Measurements from ENCODE around the gene PRPF39. TPM values are rescaled to one million over a fixed set of nuclear protein-coding genes. Genes with fewer than 3 reads are reported as not detected.

PRPF39 gene
- total and polyA plus RNA-seq, 2 of the 13 experiments (the other 11 are each of a cell fraction or from before 2014, with no cell fraction given), result 44.2 to 65.0 TPM

DNA sequence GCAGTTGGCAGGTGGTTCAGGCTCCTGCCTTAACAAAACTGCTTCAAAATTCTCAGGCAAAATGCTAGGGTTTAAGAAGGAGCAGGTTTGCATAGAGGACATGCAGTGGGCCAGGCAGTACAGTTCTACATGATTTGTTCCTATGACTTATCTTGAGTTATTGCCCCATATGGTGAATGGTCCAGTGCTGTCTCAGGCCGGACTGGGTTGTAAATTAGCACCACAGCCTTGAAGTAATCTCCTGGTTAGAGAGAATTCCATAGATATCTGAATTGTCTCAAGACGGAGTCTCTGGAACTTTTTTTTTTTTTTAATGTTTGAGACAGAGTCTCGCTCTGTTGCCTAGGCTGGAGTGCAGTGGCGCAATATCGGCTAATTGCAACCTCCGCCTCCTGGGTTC, 11.8 kb upstream of the PRPF39 start:
- Histone ChIP-seq H3K36me3 (replicated peaks in 1 of 2; ENCODE audit: control insufficient read depth in 1 of 2, insufficient read depth in 2 of 2, low read length in 2 of 2) (0 out of 5 replicates have a peak, but pooled peaks cover 0 to 1% of the 10 kb centered on the region in 2 experiments), H3K4me3 (replicated peaks in 1 of 3; ENCODE audit: insufficient read depth in 1 of 3, low read depth in 2 of 3, low read length in 3 of 3) (no peak overlapping the region), H3K9ac (ENCODE audit: insufficient read depth, low read depth, low read length) (no peak overlapping the region), H3K9me3 (ENCODE audit: low read length) (no peaks in the 10 kb centered on the region), H3K4me1 (ENCODE audit: insufficient read depth, low read length) (no peaks in the 10 kb centered on the region), H3K27me3 (ENCODE audit: control insufficient read depth in 1 of 2, insufficient read depth in 2 of 2, low read length in 2 of 2) (no peaks in the 10 kb centered on the region), H4K20me1 (ENCODE audit: insufficient read depth, low read length) (no peaks in the 10 kb centered on the region), H3K79me2 (ENCODE audit: insufficient read depth, low read length) (no peaks in the 10 kb centered on the region), H3K27ac (ENCODE audit: extremely low read length, insufficient read depth, low read length) (no peak overlapping the region), H2AFZ (ENCODE audit: low read length) (no peak overlapping the region), H3K4me2 (ENCODE audit: low read depth, low read length) (no peak overlapping the region)
- BruUV-seq (replicated peaks), result no TSS peak
- in situ Hi-C loops (cut with HindIII; ENCODE audit: extremely low pct_ligation_motif_present, low pct_unique_long_range_greater_than_20kb) (no loop called here), intact Hi-C loops (cut with micrococcal nuclease; ENCODE audit: unreplicated experiment) (no loop called here)
- TF ChIP-seq ATF7-NPFF (CRISPR knock-in tag; IDR thresholded peaks at IDR 0.05; ENCODE audit: low read depth) (no peak), ZNF720 (CRISPR knock-in tag; IDR thresholded peaks at IDR 0.05) (no peak), SNAI1 (CRISPR knock-in tag; IDR thresholded peaks at IDR 0.05; ENCODE audit: borderline replicate concordance) (no peak), ZNF296 (CRISPR knock-in tag; conservative IDR thresholded peaks at IDR 0.05) (no peak), HES4 (CRISPR knock-in tag; IDR thresholded peaks at IDR 0.05; ENCODE audit: borderline replicate concordance) (no peak), TAF1 (CRISPR knock-in tag; IDR thresholded peaks at IDR 0.05) (no peak), ZNF441 (CRISPR knock-in tag; IDR thresholded peaks at IDR 0.05; ENCODE audit: borderline replicate concordance) (no peak)
- TF ChIP-seq, protein P1, sequence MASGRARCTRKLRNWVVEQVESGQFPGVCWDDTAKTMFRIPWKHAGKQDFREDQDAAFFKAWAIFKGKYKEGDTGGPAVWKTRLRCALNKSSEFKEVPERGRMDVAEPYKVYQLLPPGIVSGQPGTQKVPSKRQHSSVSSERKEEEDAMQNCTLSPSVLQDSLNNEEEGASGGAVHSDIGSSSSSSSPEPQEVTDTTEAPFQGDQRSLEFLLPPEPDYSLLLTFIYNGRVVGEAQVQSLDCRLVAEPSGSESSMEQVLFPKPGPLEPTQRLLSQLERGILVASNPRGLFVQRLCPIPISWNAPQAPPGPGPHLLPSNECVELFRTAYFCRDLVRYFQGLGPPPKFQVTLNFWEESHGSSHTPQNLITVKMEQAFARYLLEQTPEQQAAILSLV (CRISPR knock-in tag; IDR thresholded peaks at IDR 0.05; ENCODE audit: borderline replicate concordance), result no peak
- TF ChIP-seq, protein P2, sequence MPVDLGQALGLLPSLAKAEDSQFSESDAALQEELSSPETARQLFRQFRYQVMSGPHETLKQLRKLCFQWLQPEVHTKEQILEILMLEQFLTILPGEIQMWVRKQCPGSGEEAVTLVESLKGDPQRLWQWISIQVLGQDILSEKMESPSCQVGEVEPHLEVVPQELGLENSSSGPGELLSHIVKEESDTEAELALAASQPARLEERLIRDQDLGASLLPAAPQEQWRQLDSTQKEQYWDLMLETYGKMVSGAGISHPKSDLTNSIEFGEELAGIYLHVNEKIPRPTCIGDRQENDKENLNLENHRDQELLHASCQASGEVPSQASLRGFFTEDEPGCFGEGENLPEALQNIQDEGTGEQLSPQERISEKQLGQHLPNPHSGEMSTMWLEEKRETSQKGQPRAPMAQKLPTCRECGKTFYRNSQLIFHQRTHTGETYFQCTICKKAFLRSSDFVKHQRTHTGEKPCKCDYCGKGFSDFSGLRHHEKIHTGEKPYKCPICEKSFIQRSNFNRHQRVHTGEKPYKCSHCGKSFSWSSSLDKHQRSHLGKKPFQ (CRISPR knock-in tag; IDR thresholded peaks at IDR 0.05; ENCODE audit: insufficient replicate concordance), result no peak
- TF ChIP-seq, protein P3, sequence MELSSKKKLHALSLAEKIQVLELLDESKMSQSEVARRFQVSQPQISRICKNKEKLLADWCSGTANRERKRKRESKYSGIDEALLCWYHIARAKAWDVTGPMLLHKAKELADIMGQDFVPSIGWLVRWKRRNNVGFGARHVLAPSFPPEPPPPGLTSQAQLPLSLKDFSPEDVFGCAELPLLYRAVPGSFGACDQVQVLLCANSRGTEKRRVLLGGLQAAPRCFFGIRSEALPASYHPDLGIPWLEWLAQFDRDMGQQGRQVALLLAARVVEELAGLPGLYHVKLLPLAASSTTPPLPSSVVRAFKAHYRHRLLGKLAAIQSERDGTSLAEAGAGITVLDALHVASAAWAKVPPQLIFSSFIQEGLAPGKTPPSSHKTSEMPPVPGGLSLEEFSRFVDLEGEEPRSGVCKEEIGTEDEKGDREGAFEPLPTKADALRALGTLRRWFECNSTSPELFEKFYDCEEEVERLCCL (CRISPR knock-in tag; IDR thresholded peaks at IDR 0.05; ENCODE audit: borderline replicate concordance), result no peak
- TF ChIP-seq, protein P4, sequence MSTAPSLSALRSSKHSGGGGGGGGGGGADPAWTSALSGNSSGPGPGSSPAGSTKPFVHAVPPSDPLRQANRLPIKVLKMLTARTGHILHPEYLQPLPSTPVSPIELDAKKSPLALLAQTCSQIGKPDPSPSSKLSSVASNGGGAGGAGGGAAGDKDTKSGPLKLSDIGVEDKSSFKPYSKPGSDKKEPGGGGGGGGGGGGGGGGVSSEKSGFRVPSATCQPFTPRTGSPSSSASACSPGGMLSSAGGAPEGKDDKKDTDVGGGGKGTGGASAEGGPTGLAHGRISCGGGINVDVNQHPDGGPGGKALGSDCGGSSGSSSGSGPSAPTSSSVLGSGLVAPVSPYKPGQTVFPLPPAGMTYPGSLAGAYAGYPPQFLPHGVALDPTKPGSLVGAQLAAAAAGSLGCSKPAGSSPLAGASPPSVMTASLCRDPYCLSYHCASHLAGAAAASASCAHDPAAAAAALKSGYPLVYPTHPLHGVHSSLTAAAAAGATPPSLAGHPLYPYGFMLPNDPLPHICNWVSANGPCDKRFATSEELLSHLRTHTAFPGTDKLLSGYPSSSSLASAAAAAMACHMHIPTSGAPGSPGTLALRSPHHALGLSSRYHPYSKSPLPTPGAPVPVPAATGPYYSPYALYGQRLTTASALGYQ (CRISPR knock-in tag; IDR thresholded peaks at IDR 0.05), result no peak
- TF ChIP-seq, protein P5, sequence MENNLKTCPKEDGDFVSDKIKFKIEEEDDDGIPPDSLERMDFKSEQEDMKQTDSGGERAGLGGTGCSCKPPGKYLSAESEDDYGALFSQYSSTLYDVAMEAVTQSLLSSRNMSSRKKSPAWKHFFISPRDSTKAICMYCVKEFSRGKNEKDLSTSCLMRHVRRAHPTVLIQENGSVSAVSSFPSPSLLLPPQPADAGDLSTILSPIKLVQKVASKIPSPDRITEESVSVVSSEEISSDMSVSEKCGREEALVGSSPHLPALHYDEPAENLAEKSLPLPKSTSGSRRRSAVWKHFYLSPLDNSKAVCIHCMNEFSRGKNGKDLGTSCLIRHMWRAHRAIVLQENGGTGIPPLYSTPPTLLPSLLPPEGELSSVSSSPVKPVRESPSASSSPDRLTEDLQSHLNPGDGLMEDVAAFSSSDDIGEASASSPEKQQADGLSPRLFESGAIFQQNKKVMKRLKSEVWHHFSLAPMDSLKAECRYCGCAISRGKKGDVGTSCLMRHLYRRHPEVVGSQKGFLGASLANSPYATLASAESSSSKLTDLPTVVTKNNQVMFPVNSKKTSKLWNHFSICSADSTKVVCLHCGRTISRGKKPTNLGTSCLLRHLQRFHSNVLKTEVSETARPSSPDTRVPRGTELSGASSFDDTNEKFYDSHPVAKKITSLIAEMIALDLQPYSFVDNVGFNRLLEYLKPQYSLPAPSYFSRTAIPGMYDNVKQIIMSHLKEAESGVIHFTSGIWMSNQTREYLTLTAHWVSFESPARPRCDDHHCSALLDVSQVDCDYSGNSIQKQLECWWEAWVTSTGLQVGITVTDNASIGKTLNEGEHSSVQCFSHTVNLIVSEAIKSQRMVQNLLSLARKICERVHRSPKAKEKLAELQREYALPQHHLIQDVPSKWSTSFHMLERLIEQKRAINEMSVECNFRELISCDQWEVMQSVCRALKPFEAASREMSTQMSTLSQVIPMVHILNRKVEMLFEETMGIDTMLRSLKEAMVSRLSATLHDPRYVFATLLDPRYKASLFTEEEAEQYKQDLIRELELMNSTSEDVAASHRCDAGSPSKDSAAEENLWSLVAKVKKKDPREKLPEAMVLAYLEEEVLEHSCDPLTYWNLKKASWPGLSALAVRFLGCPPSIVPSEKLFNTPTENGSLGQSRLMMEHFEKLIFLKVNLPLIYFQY (CRISPR knock-in tag; IDR thresholded peaks at IDR 0.05; ENCODE audit: borderline replicate concordance), result no peak
- ATAC-seq (no peak), FAIRE-seq (no peak), DNase-seq (ENCODE audit: low spot score) (no peak)
- 95% methylated on average over 6 of the region's 6 CpGs for WGBS (ENCODE audit: low lambda C conversion rate)
- POLR2A ChIA-PET, result no interaction called here
- CTCF ChIA-PET (ENCODE audit: low intra/inter-chr PET ratio, low total read pairs), result no interaction called here

Data from HepG2 (cell line).